Activated gamma-delta T cell treated with Interleukin-2 at 50 U/mL for 16 hours (primary cell): Measurements from ENCODE around the gene DENND1A.
"Not testable (repeated sequence)": the region's sequence is repeated elsewhere in the genome, so short reads cannot be mapped to it uniquely, and the experiment has no call there.

Experiments used
- DNase-seq: peaks from one replicate; pipeline ENCODE4 v3.0.0-alpha.2; 2020

DENND1A gene

GRCh38 chr9:123929870-123930831 is at the start of gene DENND1A:
DENND1A (minus strand) TSS chr9:123930126; CDS start chr9:123929905, 221 bp downstream.
- peak; percentile 84 for DNase-seq

GRCh38 chr9:123978981-123979380 is 49.1 kb upstream of the DENND1A start:
- no peak for DNase-seq

GRCh38 chr9:123976579-123976978 is 46.7 kb upstream of the DENND1A start:
- not testable (repeated sequence) for DNase-seq

GRCh38 chr9:123975871-123976270 is 45.9 kb upstream of the DENND1A start:
- DNase-seq = no peak

GRCh38 chr9:123974471-123974870 is 44.5 kb upstream of the DENND1A start:
- no peak for DNase-seq

- no peak for DNase-seq
Measured at GRCh38 chr9:123973590-123974223, 43.8 kb upstream of the DENND1A start.

- no peak for DNase-seq
Measured at GRCh38 chr9:123972618-123973017, 42.7 kb upstream of the DENND1A start.

GRCh38 chr9:123967323-123967722 is 37.4 kb upstream of the DENND1A start:
- no peak for DNase-seq

- DNase-seq = no peak
Measured at GRCh38 chr9:123965801-123966686, 36.1 kb upstream of the DENND1A start.

- DNase-seq = no peak
Measured at GRCh38 chr9:123964761-123965160, 34.8 kb upstream of the DENND1A start.

GRCh38 chr9:123960965-123961364 is 31.0 kb upstream of the DENND1A start:
- DNase-seq = no peak

GRCh38 chr9:123960366-123960765 is 30.4 kb upstream of the DENND1A start:
- no peak for DNase-seq

- DNase-seq = no peak
Measured at GRCh38 chr9:123959787-123960186, 29.9 kb upstream of the DENND1A start.

- DNase-seq = no peak
Measured at GRCh38 chr9:123957731-123958130, 27.8 kb upstream of the DENND1A start.

- no peak for DNase-seq
Measured at GRCh38 chr9:123957168-123957721, 27.3 kb upstream of the DENND1A start.

- DNase-seq = no peak
Measured at GRCh38 chr9:123955637-123956036, 25.7 kb upstream of the DENND1A start.

- DNase-seq = no peak
Measured at GRCh38 chr9:123954518-123955280, 24.8 kb upstream of the DENND1A start.

- no peak for DNase-seq
Measured at GRCh38 chr9:123952641-123953495, 22.9 kb upstream of the DENND1A start.

- no peak for DNase-seq
Measured at GRCh38 chr9:123948286-123948685, 18.4 kb upstream of the DENND1A start.

GRCh38 chr9:123947326-123947725 is 17.4 kb upstream of the DENND1A start:
- no peak for DNase-seq
